ENCODE measurements around the gene CDK14.

CDK14 gene

DNA sequence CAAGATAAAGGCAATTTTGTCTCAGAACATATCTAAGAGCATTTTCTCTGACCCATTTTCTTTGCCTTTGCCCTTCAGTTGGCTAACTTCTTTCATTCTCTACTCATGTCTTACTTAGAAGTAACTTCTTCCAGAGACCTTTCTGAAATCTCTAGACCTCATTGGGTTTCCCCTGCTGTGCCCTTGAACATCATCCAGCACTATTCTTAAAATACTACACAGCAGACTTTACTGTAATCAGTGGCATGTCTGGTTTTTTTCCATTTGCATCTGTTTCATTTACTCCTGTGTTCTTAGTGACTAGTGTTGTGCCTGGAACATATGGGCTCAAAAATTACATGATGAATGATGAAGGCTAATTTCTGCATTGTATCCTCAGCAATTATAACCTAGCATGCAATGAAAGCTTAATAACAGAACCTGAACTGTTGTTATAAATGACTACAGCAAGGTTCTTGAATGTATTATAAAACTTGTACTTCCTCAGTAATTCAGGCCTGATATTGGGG lies 301.9 kb downstream of the CDK14 start:
- no peaks in the 10 kb centered on the region for H3K4me1 ChIP-seq (ENCODE audit: insufficient read depth, low read length, severe bottlenecking)
- TF ChIP-seq CTCF (IDR thresholded peaks at IDR 0.05; ENCODE audit: low read length), result no peak
- no peak for TF ChIP-seq EZH2 (IDR thresholded peaks at IDR 0.05; ENCODE audit: borderline replicate concordance, low read length)
- 0 out of 2 replicates have a peak, but pooled peaks cover 17% of the 10 kb centered on the region for H3K79me2 ChIP-seq (ENCODE audit: insufficient read depth, low read length)
- H2AFZ ChIP-seq (ENCODE audit: low read length), result no peak overlapping the region
- H3K36me3 ChIP-seq (ENCODE audit: insufficient read depth, low read length), result peaks cover 48% of the 10 kb centered on the region
- H3K4me3 ChIP-seq (ENCODE audit: low read depth, low read length, poor library complexity, severe bottlenecking), result no peak overlapping the region
- H3K9me3 ChIP-seq (ENCODE audit: low read length), result 0 out of 2 replicates have a peak, but pooled peaks cover 2% of the 10 kb centered on the region
- H3K27ac ChIP-seq (ENCODE audit: low read depth, low read length, poor library complexity, severe bottlenecking), result no peak overlapping the region
- H3K9me2 ChIP-seq (ENCODE audit: low read depth, low read length), result no peaks in the 10 kb centered on the region
- H4K20me1 ChIP-seq (ENCODE audit: insufficient read depth, low read length), result no peaks in the 10 kb centered on the region
- H3K4me2 ChIP-seq (ENCODE audit: low read length), result no peak overlapping the region
- no peak overlapping the region for H3K9ac ChIP-seq (ENCODE audit: low read length)
- no peaks in the 10 kb centered on the region for H3K27me3 ChIP-seq (ENCODE audit: insufficient read depth, low read length)
- H3F3A ChIP-seq (ENCODE audit: insufficient read depth, low read length), result no peaks in the 10 kb centered on the region

DNA sequence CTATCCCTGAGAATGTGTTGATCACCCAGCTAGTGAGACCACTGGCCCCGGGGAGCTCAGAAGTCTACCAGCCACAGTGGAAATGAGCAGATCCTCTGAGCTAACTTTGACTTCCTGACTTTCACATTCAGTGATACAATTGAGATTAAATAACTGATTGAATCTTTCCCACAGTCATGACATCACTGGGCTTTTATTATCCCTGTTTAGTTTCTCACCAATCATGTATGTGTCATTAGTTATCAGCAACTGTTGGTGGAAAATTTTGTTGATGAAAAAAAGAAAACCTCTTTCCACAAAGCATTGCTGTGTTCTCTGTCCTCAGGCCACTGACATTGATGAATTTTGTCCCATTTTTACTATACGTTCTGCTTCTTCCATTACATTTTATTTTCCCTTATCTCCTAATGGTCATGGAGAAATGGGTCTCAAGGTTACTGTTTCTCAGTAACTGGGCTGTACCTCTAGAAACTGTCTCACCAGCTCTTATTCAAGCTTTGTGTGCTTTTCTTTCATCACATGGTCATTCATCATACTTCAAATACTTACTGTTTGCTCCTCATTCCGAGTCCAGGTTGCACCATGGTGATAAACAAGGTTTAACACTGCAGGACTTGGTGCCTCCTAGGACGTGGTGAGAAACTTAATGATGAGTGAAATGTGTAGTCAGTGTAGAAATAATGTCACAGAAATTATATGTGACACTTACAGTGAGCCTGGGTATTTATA lies 304.7 kb downstream of the CDK14 start:
- H3K79me2 ChIP-seq (ENCODE audit: insufficient read depth, low read length), result 0 out of 2 replicates have a peak, but pooled peaks cover 16% of the 10 kb centered on the region
- no peak for TF ChIP-seq EZH2 (IDR thresholded peaks at IDR 0.05; ENCODE audit: borderline replicate concordance, low read length)
- TF ChIP-seq CTCF (IDR thresholded peaks at IDR 0.05; ENCODE audit: low read length), result no peak

GRCh38 chr7:90903841-90904240 lies 307.7 kb downstream of the CDK14 start:
- 0 out of 2 replicates have a peak, but pooled peaks cover 4% of the 10 kb centered on the region for H3K79me2 ChIP-seq (ENCODE audit: insufficient read depth, low read length)
- no peak overlapping the region for H3K9ac ChIP-seq (ENCODE audit: low read length)
- H3K4me3 ChIP-seq (ENCODE audit: low read depth, low read length, poor library complexity, severe bottlenecking), result no peak overlapping the region
- no peak overlapping the region for H2AFZ ChIP-seq (ENCODE audit: low read length)
- H3K27ac ChIP-seq (ENCODE audit: low read depth, low read length, poor library complexity, severe bottlenecking), result no peak overlapping the region
- no peaks in the 10 kb centered on the region for H3K27me3 ChIP-seq (ENCODE audit: insufficient read depth, low read length)
- H3K36me3 ChIP-seq (ENCODE audit: insufficient read depth, low read length), result peaks cover 50% of the 10 kb centered on the region
- TF ChIP-seq EZH2 (IDR thresholded peaks at IDR 0.05; ENCODE audit: borderline replicate concordance, low read length), result no peak
- no peak for TF ChIP-seq CTCF (IDR thresholded peaks at IDR 0.05; ENCODE audit: low read length)
- no peaks in the 10 kb centered on the region for H4K20me1 ChIP-seq (ENCODE audit: insufficient read depth, low read length)
- H3K9me2 ChIP-seq (ENCODE audit: low read depth, low read length), result no peaks in the 10 kb centered on the region
- no peaks in the 10 kb centered on the region for H3K9me3 ChIP-seq (ENCODE audit: low read length)
- H3K4me1 ChIP-seq (ENCODE audit: insufficient read depth, low read length, severe bottlenecking), result no peaks in the 10 kb centered on the region
- no peak overlapping the region for H3K4me2 ChIP-seq (ENCODE audit: low read length)
- H3F3A ChIP-seq (ENCODE audit: insufficient read depth, low read length), result no peaks in the 10 kb centered on the region

More for the DNA sequence above, 304.7 kb downstream of the CDK14 start:
- H3K4me2 ChIP-seq (ENCODE audit: low read length), result no peak overlapping the region
- H3K4me1 ChIP-seq (ENCODE audit: insufficient read depth, low read length, severe bottlenecking), result no peaks in the 10 kb centered on the region
- peaks cover 46% of the 10 kb centered on the region for H3K36me3 ChIP-seq (ENCODE audit: insufficient read depth, low read length)
- H3K4me3 ChIP-seq (ENCODE audit: low read depth, low read length, poor library complexity, severe bottlenecking), result no peak overlapping the region
- no peak overlapping the region for H3K27ac ChIP-seq (ENCODE audit: low read depth, low read length, poor library complexity, severe bottlenecking)
- H3K9ac ChIP-seq (ENCODE audit: low read length), result no peak overlapping the region
- 0 out of 2 replicates have a peak, but pooled peaks cover 2% of the 10 kb centered on the region for H3K9me3 ChIP-seq (ENCODE audit: low read length)
- no peaks in the 10 kb centered on the region for H4K20me1 ChIP-seq (ENCODE audit: insufficient read depth, low read length)
- H3K9me2 ChIP-seq (ENCODE audit: low read depth, low read length), result no peaks in the 10 kb centered on the region
- H2AFZ ChIP-seq (ENCODE audit: low read length), result no peak overlapping the region
- no peaks in the 10 kb centered on the region for H3F3A ChIP-seq (ENCODE audit: insufficient read depth, low read length)
- H3K27me3 ChIP-seq (ENCODE audit: insufficient read depth, low read length), result no peaks in the 10 kb centered on the region
